GM12875 (cell line): ENCODE measurements around the gene PTPN5.

Source experiments
- H3K4me3 ChIP-seq: one replicate; pipeline ENCODE4 v1.5.1; 2011; ENCODE audit warnings: low read depth, low read length, control low read depth
- TF ChIP-seq, protein P1 (sequence below): IDR thresholded peaks from 2 replicates; pipeline ENCODE4 v1.5.1; 2011; ENCODE audit warnings: low read depth, mild to moderate bottlenecking, control low read depth, inconsistent platforms, low read length, moderate library complexity, borderline replicate concordance; ENCODE audit not compliant: insufficient read depth

The PTPN5 gene

DNA sequence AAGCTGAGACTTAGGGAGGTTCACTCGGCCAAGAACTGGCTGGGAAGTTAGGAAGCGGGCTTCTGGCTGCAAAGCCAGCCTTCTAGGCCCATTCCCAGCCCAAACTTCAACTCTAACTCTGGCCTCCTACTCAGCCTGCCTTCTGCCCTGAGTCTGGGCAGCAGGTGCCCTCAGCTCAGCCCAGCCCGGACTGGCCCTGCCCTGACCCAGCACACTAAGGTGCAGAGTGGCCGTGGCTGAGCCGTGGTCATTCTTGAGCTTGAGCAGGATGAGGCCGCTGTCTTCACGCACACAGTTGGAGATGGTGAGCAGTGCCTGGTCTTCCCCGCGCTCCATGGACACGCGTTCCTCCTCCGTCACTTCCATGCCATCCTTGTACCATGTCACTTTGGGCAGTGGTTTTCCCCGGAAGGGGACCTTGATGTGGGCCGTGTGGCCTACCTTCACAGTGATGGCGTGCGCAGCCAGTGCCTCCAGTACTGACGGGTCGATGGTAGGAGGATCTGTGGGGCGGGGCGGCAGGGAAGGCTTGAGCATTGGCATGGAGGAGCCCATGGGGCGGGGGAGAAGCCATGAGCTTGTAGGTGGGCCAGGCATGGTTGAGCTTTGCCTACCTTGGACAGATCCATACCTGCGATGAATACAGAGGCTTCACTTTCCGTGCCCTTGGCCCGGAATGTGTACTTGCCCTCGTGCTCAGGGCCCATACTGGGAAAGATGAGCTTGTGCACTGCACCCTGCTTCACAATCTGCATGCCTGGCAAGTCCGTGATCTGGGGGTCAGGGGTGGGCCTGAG is 77.8 kb downstream of the PTPN5 start:
- H3K4me3 ChIP-seq, result no peak overlapping the region
- TF ChIP-seq, protein P1, sequence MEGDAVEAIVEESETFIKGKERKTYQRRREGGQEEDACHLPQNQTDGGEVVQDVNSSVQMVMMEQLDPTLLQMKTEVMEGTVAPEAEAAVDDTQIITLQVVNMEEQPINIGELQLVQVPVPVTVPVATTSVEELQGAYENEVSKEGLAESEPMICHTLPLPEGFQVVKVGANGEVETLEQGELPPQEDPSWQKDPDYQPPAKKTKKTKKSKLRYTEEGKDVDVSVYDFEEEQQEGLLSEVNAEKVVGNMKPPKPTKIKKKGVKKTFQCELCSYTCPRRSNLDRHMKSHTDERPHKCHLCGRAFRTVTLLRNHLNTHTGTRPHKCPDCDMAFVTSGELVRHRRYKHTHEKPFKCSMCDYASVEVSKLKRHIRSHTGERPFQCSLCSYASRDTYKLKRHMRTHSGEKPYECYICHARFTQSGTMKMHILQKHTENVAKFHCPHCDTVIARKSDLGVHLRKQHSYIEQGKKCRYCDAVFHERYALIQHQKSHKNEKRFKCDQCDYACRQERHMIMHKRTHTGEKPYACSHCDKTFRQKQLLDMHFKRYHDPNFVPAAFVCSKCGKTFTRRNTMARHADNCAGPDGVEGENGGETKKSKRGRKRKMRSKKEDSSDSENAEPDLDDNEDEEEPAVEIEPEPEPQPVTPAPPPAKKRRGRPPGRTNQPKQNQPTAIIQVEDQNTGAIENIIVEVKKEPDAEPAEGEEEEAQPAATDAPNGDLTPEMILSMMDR, result no peak

DNA sequence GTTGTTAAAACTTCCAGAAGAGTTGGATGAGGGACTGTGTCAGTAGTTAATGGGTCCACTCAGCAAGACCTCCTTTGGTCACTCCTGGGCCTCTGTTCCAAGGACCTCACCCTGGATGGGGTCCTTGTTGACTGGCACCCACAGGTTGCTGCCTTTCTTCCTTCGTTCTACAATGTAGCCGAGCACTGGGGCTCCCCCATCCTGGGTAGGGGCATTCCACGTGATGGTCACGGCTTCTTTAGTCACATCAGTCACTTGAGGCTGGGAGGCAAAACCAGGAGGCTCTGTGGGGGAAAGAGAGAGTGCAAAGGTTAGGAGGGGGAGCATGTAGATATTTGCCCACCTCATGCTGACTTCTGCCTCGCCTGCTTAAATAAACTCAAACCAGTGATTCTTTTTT is 81.1 kb downstream of the PTPN5 start:
- TF ChIP-seq, protein P1, result no peak

DNA sequence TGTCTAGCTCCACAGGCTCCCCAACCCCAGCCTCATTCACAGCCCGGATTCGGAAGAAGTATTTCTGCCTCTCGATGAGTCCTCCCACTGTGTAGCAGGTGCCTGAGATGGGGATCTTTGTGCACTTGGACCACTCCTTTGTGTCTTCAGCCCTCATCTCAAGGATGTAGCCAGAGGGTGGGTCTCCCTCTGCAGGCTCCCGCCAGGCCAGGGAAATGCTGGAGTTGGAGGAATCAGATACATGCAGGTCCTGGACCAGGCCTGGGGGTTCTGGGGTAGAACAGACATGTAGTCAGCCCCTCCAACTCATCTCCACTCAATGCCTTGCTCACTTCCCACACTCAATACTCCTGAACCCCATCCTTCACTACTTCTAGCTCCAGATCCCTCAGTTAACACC is 82.2 kb downstream of the PTPN5 start:
- TF ChIP-seq, protein P1, result no peak
- H3K4me3 ChIP-seq, result no peak overlapping the region

More for the DNA sequence above, 81.1 kb downstream of the PTPN5 start:
- no peak overlapping the region for H3K4me3 ChIP-seq

DNA sequence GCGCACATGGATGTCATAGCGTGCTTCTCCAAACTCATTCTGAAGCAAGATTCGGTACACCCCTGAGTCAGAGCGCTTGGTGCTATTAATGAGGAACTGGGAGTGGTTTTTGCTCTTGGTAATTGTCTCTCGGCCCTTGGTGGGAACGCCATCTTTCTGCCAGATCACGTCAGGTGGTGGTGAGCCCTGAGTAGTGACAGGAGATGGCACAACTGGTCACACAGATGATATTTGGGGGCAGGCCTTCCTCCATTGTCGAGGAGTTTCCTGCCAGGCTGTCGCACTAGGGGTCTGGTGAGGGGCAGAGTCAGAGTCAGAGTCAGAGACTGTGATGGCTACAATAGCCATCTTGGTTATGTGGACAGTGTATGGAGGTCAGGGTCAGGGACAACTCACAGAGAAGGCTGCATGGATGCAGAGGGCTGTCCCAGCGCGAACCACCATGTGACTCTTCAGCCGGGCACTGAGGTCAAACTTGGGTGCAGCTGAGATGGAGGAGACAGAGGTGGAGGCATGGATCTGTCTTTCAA is 83.7 kb downstream of the PTPN5 start:
- TF ChIP-seq, protein P1, result no peak
- H3K4me3 ChIP-seq, result no peak overlapping the region

DNA sequence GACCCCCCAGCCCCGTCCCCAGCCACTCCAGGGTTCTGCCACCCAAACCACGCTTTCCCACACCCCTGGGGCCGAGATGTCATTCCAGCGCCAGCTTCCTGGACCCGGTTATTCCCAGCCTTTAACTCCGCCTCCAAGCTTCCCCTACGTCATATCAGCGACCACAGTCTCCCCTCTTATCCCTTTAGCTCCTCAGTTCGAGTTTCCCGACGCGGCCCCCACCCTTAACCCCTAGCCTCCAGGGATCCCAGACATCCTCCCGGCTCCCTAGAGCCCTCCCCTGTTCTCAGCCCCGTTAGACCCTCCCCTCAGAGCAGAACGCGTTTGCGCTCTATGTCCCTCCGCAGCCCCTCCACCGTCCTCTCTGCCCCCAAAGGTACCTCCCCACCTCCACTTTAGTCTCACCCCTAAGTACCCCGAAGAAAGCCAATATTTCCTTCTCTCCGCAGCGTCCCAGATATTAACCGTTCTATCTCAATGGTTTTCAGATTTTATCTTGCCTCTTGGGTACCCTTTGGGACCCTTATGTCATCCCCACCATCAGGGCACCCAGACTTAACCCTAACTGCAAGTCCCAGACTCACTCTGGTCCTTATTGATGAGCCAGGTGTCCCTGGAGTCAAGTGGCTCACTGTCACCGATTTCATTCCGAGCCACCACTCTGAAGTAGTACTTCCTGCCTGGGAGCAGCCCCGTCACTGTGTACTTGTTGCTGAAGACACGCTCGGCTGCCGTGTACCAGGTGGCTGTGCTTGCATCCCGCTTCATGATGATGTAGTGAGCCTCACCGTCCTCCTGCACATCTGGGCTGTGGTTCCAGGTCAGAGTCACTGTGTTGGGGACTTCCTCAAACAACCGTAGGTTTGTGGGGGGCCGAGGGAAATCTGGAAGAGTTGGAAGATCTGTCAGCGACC is 85.0 kb downstream of the PTPN5 start:
- TF ChIP-seq, protein P1, result no peak
- no peak overlapping the region for H3K4me3 ChIP-seq

DNA sequence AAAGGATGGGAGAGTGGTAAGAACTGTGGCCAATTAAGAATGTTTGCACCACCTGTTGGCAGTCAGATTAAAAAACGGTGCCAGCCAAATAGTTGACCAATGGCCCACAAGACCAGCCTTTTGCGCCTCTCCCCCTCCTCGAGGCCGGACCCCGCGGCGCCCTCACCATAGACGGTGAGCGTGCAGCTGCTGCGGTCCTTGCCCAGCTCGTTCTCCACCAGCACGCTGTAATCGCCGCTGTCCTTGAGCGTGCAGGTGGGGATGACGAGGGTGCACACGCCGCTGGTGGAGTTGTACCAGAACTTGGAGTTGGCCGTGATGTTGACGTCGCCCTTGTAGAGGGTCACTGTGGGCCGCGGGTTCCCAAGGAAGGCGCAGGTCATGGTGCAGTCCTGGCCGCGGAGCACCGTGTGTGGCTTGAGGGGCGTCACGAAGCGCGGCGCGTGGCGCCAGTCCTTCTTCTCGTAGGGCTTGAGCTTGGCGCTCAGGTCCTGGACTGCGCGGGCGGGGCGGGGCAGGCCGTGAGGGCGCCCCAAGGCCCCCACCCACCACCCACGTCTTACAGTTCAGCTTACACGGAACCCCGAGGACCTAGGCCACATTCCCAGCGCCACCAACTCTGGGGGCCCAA is 85.8 kb downstream of the PTPN5 start:
- TF ChIP-seq, protein P1, result no peak
- H3K4me3 ChIP-seq, result peak overlapping the region; percentile 15
